A673 (cell line): ENCODE data around the gene P2RX5. TPM values are rescaled to one million over a fixed set of nuclear protein-coding genes. Genes with fewer than 3 reads are reported as not detected.

Source experiments
- BruUV-seq: library from RNA; stranded (reverse); fragments of 400-500 nt; replicated peaks from 2 replicates; lab custom pipeline; 2021; lab: Mats Ljungman, UMichigan
- CTCF ChIA-PET: fragments of 300-600 bp; sonication (Branson Sonifier 250); formaldehyde crosslinking; loops from one replicate; lab custom pipeline; 2022; ENCODE audit warnings: antibody characterized with exemption; lab: Charles Lee
- POLR2A ChIA-PET: fragments of 300-600 bp; sonication (Branson Sonifier 250); formaldehyde crosslinking; loops from one replicate; lab custom pipeline; 2022; ENCODE audit warnings: antibody characterized with exemption; ENCODE audit not compliant: low non-redundant PET; lab: Charles Lee
- DNase-seq: peaks from one replicate; pipeline ENCODE4 v3.0.0-alpha.2; 2015; ENCODE audit warnings: low spot score
- H3K27ac ChIP-seq: fragments of 200-600 bp; sonication (generic); 2 replicates; pipeline ENCODE4 v1.5.1; 2016; ENCODE audit warnings: mixed run types, low read depth, mild to moderate bottlenecking, mixed read lengths, antibody characterized with exemption, low read length; ENCODE audit not compliant: poor library complexity, severe bottlenecking
- H3K27me3 ChIP-seq: fragments of 200-600 bp; sonication (generic); replicated peaks from 2 replicates; pipeline ENCODE4 v1.6.1; 2017; ENCODE audit warnings: mixed run types, low read depth, mild to moderate bottlenecking, mixed read lengths, antibody characterized with exemption, low read length; ENCODE audit not compliant: insufficient read depth, poor library complexity
- H3K36me3 ChIP-seq: fragments of 200-600 bp; sonication (generic); 2 replicates; pipeline ENCODE4 v1.6.1; 2016; ENCODE audit warnings: mixed run types, mild to moderate bottlenecking, mixed read lengths, antibody characterized with exemption, low read length; ENCODE audit not compliant: insufficient read depth, poor library complexity, severe bottlenecking
- H3K4me1 ChIP-seq: fragments of 200-600 bp; sonication (generic); 2 replicates; pipeline ENCODE4 v1.6.1; 2017; ENCODE audit warnings: mixed run types, mild to moderate bottlenecking, mixed read lengths, antibody characterized with exemption, low read length; ENCODE audit not compliant: insufficient read depth, poor library complexity, severe bottlenecking
- H3K4me3 ChIP-seq: fragments of 200-600 bp; sonication (generic); 2 replicates; pipeline ENCODE4 v1.5.1; 2016; ENCODE audit warnings: low read depth, mixed run types, mild to moderate bottlenecking, mixed read lengths, low read length; ENCODE audit not compliant: poor library complexity, severe bottlenecking
- H3K9me3 ChIP-seq: fragments of 200-600 bp; sonication (generic); 2 replicates; pipeline ENCODE4 v1.6.1; 2016; ENCODE audit warnings: mixed run types, low read depth, mild to moderate bottlenecking, mixed read lengths, antibody characterized with exemption, low read length; ENCODE audit not compliant: poor library complexity, severe bottlenecking
- CTCF ChIP-seq: fragments of 300-800, 200-600 bp; sonication (generic); conservative IDR thresholded peaks from 2 replicates; pipeline ENCODE4 v1.5.1; 2017; ENCODE audit warnings: low read depth, mild to moderate bottlenecking, antibody characterized with exemption, low read length, moderate library complexity, mixed read lengths
- EZH2 ChIP-seq: fragments of 200-600 bp; sonication (generic); IDR thresholded peaks from 2 replicates; pipeline ENCODE4 v1.6.1; 2017; ENCODE audit warnings: borderline replicate concordance, low read depth, mild to moderate bottlenecking, mixed read lengths, antibody characterized with exemption, low read length; ENCODE audit not compliant: poor library complexity, severe bottlenecking
- intact Hi-C: fragments of 100-400 bp; cut with micrococcal nuclease; formaldehyde crosslinking; loops from one replicate; pipeline ENCODE4 v1.10.0; 2022; ENCODE audit not compliant: unreplicated experiment
- total RNA-seq: library from RNA; stranded (reverse); gene quantifications from 2 replicates; pipeline ENCODE4 v1.2.3, GENCODE V29; 2021

Gene P2RX5
- total RNA-seq, 1 experiment from 2014 or later: 0.45 TPM

DNA sequence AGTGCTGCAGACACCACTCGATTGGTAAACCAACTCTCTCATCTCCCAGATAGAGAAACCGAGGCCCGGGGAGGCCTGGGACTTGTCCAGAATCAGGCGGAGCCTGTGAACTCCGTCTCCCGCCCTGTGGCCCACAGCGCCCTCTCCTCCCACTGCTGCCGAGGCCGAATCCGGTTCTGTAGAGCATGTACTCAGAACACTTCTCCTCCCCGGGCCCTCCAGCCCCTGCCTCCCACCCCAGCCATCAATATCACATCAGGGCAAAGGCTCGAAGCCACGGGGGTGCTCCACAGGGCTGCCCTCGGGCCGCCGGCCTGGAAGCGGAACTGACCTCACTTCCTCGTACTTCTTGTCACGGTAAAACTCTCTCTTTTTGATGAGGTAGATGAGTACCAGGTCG lies 14.4 kb downstream of the P2RX5 start:
- peaks cover 7% of the 10 kb centered on the region for H3K27me3 ChIP-seq
- TF ChIP-seq CTCF (no peak), EZH2 (no peak)
- CTCF ChIA-PET: interaction anchor here (0.7 kb wide), 1 partner anchor 338 kb away, joined by 8 read pairs; no protein-coding TSS in a partner anchor

GRCh38 chr17:3681057-3681456 lies 14.9 kb downstream of the P2RX5 start:
- no peaks in the 10 kb centered on the region for H3K36me3 ChIP-seq
- BruUV-seq: no TSS peak
- no peak for DNase-seq
- peaks cover 7% of the 10 kb centered on the region for H3K27me3 ChIP-seq
- H3K27ac ChIP-seq: no peak overlapping the region
- no peaks in the 10 kb centered on the region for H3K4me1 ChIP-seq
- CTCF ChIA-PET: interaction anchor here (0.7 kb wide), 1 partner anchor 339 kb away, joined by 8 read pairs; no protein-coding TSS in a partner anchor
- no peaks in the 10 kb centered on the region for H3K9me3 ChIP-seq
- intact Hi-C loops: no loop called here
- POLR2A ChIA-PET: no interaction called here
- H3K4me3 ChIP-seq: no peak overlapping the region
- TF ChIP-seq EZH2 (no peak), CTCF (no peak)

More for the DNA sequence above, 14.4 kb downstream of the P2RX5 start:
- POLR2A ChIA-PET: no interaction called here
- intact Hi-C loops: no loop called here
- Histone ChIP-seq H3K4me3 (no peak overlapping the region), H3K9me3 (no peaks in the 10 kb centered on the region), H3K27ac (no peak overlapping the region), H3K4me1 (no peaks in the 10 kb centered on the region), H3K36me3 (no peaks in the 10 kb centered on the region)
- BruUV-seq: no TSS peak
- DNase-seq: no peak

DNA sequence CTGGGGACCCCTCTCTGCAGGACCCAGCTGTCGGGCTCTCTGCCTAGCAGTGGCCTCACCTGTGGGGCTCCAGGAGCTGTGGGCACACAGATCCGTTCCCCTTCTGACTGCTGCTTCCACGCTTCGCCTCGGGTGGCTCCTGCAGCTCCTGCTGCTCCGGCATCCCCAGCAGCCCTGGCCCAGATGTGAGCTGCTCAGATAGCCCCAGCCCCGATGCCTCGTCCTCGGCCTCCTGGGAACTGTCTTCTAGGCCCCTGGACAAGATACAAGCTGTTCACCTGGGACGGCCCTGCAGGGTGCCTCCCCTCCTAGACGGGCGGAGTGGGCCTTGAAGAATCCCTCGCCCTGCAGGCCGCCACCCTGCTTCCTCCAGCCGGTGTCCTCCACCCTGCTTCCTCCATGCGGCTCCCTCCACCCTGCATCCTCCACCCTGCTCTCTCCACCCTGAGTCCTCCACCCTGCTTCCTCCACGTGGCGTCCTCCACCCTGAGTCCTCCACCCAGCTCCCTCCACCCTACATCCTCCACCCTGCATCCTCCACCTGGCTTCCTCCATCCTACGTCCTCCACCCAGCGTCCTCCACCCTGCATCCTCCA lies 16.3 kb downstream of the P2RX5 start:
- H3K36me3 ChIP-seq: no peaks in the 10 kb centered on the region
- intact Hi-C loops: no loop called here
- H3K4me1 ChIP-seq: no peaks in the 10 kb centered on the region
- H3K4me3 ChIP-seq: no peak overlapping the region
- BruUV-seq: no TSS peak
- TF ChIP-seq CTCF (no peak), EZH2 (no peak)
- H3K27ac ChIP-seq: no peak overlapping the region
- peaks cover 7% of the 10 kb centered on the region for H3K27me3 ChIP-seq
- no peak for DNase-seq
- no peaks in the 10 kb centered on the region for H3K9me3 ChIP-seq
- ChIA-PET POLR2A (no interaction called here), CTCF (no interaction called here)
